GM12801 (cell line): ENCODE results near the gene PTK6.

Source experiments
- CTCF ChIP-seq: IDR thresholded peaks from one replicate; pipeline ENCODE4 v1.5.1; 2011; ENCODE audit warnings: control low read depth; ENCODE audit not compliant: insufficient read length; ENCODE audit errors: extremely low read depth

PTK6 gene

GRCh38 chr20:63507083-63507743, 30.0 kb downstream of the PTK6 start:
- no peak for TF ChIP-seq CTCF

- no peak for TF ChIP-seq CTCF
Measured at GRCh38 chr20:63505723-63506122, 31.5 kb downstream of the PTK6 start.

GRCh38 chr20:63505281-63505680, 31.9 kb downstream of the PTK6 start:
- no peak for TF ChIP-seq CTCF

GRCh38 chr20:63504642-63505041, 32.5 kb downstream of the PTK6 start:
- no peak for TF ChIP-seq CTCF

GRCh38 chr20:63503524-63503923, 33.7 kb downstream of the PTK6 start:
- TF ChIP-seq CTCF: no peak

- TF ChIP-seq CTCF: no peak
Measured at GRCh38 chr20:63502671-63503172, 34.5 kb downstream of the PTK6 start.

GRCh38 chr20:63501818-63502670, 35.1 kb downstream of the PTK6 start:
- no peak for TF ChIP-seq CTCF
